ENCODE measurements around the gene PITX1.

The PITX1 gene

DNA sequence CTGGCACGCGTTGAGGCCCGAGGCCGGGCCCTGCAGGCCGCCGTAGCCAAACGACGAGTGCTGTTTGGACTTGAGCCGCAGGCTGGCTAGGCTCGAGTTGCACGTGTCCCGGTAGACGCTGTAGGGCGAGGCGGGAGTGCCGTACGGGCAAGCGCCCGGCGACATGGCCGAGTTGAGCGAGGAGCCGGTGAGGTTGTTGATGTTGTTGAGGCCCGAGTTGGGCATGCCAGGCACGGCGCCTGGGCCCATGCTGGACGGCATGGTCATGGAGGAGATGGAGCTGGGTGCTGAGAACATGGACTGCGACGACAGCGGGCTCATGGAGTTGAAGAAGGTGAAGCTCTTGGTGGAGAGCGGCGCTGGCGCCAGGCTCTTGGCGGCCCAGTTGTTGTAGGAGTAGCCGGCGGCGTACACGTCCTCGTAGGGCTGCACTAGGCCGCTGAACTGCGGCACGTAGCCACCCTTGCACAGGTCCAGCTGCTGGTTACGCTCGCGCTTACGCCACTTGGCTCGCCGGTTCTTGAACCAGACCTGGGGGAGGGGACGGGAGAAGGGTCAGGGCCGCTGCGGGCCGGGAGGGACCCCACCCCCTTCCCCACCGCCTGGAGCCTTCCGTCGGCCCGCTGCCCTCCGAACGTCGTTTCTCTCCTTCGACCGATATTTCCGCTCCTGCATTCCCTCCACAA lies 5.1 kb downstream of the PITX1 start:
- DNase-seq (ENCODE audit: low read depth), result no peak

- no peak for DNase-seq (ENCODE audit: low read depth)
Observed at GRCh38 chr5:135027697-135028615, 6.1 kb downstream of the PITX1 start.

DNA sequence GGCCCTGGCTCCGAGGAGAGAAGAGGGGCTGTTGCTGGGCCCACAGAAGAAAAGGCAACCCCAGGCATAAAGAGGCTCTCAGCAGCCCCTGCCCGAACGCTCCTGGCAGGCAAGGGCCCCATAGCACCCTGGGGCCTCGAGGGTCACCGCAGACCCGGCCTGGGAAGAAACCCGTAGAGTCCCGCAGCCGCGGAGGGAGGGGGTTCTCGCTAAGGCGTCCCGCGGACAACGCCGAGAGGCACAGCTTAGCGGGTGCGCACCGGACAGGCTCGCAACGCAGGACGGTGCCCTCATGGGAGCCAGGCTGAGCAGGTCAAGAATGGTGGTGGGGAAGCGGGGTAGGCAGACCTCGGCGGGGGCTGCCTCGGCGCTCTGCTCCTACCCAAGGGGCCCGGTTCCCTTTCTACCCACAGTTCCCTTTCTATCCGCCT lies 6.7 kb downstream of the PITX1 start:
- no peak for DNase-seq (ENCODE audit: low read depth)

DNA sequence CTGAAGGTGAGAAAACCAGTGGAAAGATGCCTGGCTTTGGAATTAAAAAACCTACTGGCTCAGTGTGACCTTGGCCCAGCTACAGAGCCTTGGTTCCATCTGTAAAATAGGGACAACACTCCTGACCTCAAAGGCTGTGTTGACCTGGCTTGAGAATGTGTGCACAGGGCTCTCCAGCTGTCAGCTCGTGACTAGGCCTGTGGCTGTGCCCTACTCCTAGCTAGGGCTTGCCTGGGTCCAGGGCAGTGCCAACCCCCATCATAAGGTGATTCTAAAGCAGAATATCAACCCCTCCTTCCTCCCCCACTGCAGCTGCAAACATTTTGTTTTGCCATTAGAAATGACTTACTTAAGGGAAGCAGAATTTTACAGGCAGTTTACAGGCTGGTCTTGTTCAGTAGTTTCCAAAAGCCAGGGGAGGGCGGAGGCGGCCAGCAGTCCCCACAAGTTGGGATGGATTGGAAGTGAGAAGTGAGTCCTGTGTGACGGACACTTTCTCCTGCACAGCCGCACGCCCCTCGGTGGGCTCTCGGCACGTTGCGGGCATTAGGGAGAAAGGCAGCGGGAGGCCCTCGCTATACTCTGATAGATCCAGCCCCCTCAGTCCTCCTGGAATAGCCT lies 7.3 kb downstream of the PITX1 start:
- DNase-seq (ENCODE audit: low read depth), result no peak

DNA sequence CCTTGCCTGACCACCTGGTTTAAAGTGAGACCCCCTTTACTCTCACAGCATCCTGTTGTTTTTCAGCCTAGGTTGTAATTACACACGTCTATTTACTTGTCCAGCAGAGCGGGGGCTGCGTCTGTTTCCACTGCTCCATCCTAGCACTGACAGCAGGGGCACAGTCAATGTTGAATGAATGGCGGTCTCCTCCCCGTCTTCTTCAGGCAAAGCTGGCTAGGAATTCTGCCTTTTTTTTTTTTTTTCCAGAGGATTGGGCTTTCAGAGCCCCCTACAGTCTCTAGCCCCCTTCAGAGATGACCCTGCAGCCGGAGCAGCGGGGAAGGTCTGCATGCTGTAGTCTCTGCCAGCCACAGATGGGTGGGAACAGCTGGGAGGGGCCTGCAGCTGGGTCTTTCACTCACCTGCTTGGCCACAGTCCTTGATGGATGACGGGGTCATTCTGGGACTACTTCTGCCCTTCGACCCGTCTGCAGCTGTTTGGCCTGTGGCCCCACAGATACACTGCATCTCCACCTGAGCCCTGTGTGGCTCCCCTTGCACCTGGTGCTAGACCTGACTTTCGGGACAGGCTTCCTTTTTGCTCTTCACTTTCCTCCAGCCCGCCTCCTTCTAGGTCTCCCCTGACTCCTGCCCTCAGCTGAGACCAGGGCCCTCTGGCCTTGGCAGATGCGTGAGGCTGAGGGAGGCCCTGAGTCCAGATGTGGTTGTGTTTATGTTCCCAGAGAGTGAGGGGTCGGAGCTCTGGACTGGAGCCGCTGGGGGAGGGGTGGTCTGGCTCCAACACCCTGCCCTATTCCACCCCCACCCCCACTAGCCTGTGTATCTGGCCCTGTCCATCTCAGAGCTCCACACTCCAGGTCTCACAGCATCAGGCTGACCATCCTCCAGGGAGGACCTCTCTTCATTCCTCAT lies 8.0 kb downstream of the PITX1 start:
- DNase-seq (ENCODE audit: low read depth), result no peak

GRCh38 chr5:135024956-135025729 lies 8.9 kb downstream of the PITX1 start:
- no peak for DNase-seq (ENCODE audit: low read depth)

DNA sequence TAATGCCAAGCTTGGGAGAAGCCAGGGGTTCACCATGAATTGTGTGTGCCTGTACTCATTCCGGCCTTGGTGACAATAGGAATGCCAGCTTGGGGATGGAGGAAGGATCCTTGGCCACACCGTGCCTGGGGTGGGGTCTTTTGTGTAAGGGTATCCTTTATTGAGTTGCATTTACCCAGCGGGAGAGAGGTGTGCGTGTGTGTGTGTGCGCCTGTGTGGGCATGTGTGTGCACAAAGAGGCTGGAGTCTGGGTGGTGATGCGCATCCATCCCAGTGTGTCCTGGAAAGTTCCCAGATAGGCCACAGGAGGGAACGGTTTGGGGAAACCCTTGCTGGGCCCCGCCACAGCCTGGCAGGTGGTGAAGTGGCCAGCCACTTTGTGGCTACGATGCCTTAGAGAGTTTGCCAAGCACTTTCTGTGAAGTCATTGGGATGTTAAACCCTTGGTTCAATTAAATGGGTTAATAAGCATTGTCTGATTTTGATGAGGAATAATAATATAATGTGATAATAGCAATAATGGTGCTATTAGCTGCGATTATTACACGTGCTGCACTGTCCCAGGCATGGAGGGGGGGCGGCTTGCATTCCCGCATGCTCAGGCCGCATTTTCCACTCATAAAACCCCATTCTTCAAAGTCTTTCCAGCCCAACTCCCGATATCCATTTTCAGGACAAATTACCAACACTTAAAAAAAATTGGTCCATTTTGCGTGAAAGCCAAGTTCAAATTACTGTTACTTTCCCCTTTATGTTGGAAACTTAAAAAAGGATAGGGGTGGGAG lies 13.7 kb downstream of the PITX1 start:
- no peak for DNase-seq (ENCODE audit: low read depth)

- DNase-seq (ENCODE audit: low read depth), result no peak
Observed at GRCh38 chr5:135019314-135019713, 14.7 kb downstream of the PITX1 start.

- no peak for DNase-seq (ENCODE audit: low read depth)
Observed at GRCh38 chr5:135018457-135018856, 15.6 kb downstream of the PITX1 start.

- DNase-seq (ENCODE audit: low read depth), result no peak
Observed at GRCh38 chr5:135016861-135017290, 17.2 kb downstream of the PITX1 start.

GRCh38 chr5:135015942-135016341 lies 18.1 kb downstream of the PITX1 start:
- DNase-seq (ENCODE audit: low read depth), result no peak

- no peak for DNase-seq (ENCODE audit: low read depth)
Observed at GRCh38 chr5:135013947-135014570, 20.0 kb downstream of the PITX1 start.

- no peak for DNase-seq (ENCODE audit: low read depth)
Observed at GRCh38 chr5:135013445-135013844, 20.6 kb downstream of the PITX1 start.

DNA sequence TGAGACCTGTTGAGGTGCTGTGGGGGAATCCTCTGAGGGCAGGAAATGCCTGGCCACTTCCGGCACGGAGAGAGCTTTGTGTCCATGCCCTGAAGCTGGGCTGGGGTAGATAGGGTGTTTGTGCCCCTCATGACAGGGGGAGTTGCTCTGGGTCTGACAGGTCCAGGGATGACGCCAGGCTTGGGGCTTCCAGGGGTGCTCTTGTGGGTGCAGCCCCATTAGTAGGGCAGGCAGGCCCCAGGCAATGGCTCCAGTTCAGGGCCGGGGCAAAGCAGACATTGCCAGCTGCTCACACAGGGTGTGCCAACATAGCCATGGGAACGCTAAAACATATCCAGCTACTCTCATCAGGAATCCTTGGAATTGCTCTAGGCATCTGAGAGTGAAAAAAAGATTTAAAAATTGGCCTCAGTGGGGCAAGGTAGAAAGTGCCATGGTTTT lies 21.1 kb downstream of the PITX1 start:
- DNase-seq (ENCODE audit: low read depth), result no peak

- no peak for DNase-seq (ENCODE audit: low read depth)
Observed at GRCh38 chr5:135012033-135012588, 21.9 kb downstream of the PITX1 start.

- DNase-seq (ENCODE audit: low read depth), result no peak
Observed at GRCh38 chr5:135011355-135012032, 22.5 kb downstream of the PITX1 start.

DNA sequence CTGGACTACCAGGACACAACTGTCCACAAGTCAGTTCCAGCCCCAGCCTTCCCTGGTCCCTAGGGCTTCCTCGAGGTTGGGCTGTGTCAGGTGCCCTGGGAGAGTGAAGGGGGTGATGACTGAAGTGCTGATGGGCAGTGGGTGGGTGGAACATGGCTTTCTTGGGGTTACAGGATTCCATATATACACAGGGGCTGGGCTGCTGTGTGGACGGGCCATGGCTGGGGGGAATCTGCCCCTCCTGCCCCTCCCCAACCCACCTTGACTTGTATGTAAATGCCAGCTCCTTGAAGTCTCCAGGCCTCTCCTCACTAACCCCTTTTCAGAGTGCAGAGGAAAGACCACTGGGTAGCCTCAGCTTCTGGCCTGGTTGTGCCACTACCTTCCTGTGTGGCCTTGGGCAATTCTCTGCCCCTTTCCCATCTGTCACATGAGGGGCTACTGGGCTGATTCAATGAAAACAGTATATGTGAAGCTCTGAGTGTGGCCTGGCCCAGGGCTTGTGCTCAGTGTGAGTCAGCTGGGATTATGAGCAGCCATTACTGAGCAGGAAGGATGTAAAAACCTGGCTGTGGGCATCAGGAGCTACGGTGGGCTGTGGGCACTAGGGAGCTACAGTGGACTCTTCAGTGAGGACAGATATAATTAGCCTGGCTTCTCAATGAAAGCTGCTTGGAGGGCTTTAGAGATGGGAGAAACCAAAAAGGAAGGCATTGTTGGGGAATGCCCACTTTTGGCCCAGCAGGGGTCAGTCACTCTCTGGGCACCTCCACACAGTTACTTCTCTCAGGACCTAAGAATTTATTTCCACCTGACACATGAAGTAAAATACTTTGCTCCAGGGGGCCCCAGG lies 23.3 kb downstream of the PITX1 start:
- no peak for DNase-seq (ENCODE audit: low read depth)

Data from stimulated activated CD8-positive, alpha-beta memory T cell treated with anti-CD3 and anti-CD28 coated beads, Interleukin-4, amount 100 ng/mL, for 24 hours (primary cell).